ENCODE data around the gene ZWILCH. TPM values are rescaled to one million over a fixed set of nuclear protein-coding genes. Genes with fewer than 3 reads are reported as not detected.

ZWILCH gene
- polyA plus RNA-seq, 1 donor (not counting 4 experiments of a cell fraction or from before 2014, with no cell fraction given), result 34.9 TPM

DNA sequence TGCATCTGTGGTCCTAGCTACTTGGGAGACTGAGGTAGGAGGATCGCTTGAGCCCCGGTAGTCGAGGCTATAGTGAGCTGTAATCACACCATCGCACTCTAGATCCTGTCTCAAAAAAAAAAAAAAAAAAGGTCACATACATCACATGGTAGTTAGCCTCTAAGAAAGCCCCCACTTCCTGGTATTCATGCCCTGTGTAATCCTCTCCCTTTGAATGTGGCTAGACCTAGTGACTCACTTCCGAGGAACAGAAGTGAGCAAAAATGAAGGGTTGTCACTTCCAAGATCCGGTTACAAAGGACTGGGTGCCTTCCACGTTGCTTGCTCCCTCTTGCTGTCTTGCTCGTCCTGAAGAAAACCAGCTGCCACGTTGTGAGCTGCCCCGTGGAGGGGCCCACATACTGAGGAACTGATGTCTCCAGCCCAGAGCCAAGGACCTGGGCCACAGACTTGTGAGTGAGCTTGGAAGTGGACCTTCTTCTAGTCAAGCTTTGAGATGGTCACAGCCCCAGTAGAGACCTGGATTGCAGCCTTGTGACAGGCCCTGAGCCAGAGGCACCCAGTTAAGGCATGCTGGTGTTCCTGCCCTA, 73.3 kb downstream of the ZWILCH start:
- Histone ChIP-seq H3K4me1 (ENCODE audit: control insufficient read depth, extremely low read depth, insufficient read depth, low read length) (no peaks in the 10 kb centered on the region), H3K27ac (ENCODE audit: control insufficient read depth, insufficient read depth, low read length) (no peak overlapping the region), H3K79me2 (ENCODE audit: control insufficient read depth, insufficient read depth, low read length) (no peaks in the 10 kb centered on the region), H3K4me2 (ENCODE audit: control insufficient read depth, extremely low read depth, insufficient read depth, low read depth, low read length) (no peak overlapping the region), H3K9ac (ENCODE audit: control insufficient read depth, extremely low read depth, insufficient read depth, low read length) (no peak overlapping the region), H3K9me1 (ENCODE audit: control insufficient read depth, extremely low read depth, insufficient read depth, low read length) (no peaks in the 10 kb centered on the region), H3K4me3 (ENCODE audit: control insufficient read depth in 2 of 3, extremely low read depth in 1 of 3, insufficient read depth in 2 of 3, low read depth in 1 of 3, low read length in 3 of 3) (no peak overlapping the region), H2AFZ (ENCODE audit: control insufficient read depth, low read length) (no peak overlapping the region), H3K9me3 (ENCODE audit: control insufficient read depth, low read depth, low read length) (no peaks in the 10 kb centered on the region), H3K36me3 (ENCODE audit: control insufficient read depth in 2 of 2, extremely low read depth in 1 of 2, insufficient read depth in 2 of 2, low read length in 2 of 2) (no peaks in the 10 kb centered on the region), H3K27me3 (ENCODE audit: control insufficient read depth, extremely low read depth, insufficient read depth, low read length) (no peaks in the 10 kb centered on the region), H4K20me1 (ENCODE audit: control insufficient read depth, extremely low read depth, insufficient read depth, low read length) (no peaks in the 10 kb centered on the region)
- TF ChIP-seq, protein P1, sequence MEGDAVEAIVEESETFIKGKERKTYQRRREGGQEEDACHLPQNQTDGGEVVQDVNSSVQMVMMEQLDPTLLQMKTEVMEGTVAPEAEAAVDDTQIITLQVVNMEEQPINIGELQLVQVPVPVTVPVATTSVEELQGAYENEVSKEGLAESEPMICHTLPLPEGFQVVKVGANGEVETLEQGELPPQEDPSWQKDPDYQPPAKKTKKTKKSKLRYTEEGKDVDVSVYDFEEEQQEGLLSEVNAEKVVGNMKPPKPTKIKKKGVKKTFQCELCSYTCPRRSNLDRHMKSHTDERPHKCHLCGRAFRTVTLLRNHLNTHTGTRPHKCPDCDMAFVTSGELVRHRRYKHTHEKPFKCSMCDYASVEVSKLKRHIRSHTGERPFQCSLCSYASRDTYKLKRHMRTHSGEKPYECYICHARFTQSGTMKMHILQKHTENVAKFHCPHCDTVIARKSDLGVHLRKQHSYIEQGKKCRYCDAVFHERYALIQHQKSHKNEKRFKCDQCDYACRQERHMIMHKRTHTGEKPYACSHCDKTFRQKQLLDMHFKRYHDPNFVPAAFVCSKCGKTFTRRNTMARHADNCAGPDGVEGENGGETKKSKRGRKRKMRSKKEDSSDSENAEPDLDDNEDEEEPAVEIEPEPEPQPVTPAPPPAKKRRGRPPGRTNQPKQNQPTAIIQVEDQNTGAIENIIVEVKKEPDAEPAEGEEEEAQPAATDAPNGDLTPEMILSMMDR (optimal IDR thresholded peaks at IDR 0.05 in 1 of 3, IDR thresholded peaks at IDR 0.05 in 1 of 3, conservative IDR thresholded peaks at IDR 0.05 in 1 of 3; ENCODE audit: extremely low read depth in 1 of 3, insufficient read depth in 2 of 3, low read length in 3 of 3), result no peak
- TF ChIP-seq EZH2 (IDR thresholded peaks at IDR 0.05; ENCODE audit: low read length), result no peak
- FAIRE-seq (no peak), DNase-seq (ENCODE audit: low read depth, low spot score) (no peak)
- dilution Hi-C loops (cut with MboI; ENCODE audit: extremely low pct_ligation_motif_present, low sequenced_read_pairs), result no loop called here

DNA sequence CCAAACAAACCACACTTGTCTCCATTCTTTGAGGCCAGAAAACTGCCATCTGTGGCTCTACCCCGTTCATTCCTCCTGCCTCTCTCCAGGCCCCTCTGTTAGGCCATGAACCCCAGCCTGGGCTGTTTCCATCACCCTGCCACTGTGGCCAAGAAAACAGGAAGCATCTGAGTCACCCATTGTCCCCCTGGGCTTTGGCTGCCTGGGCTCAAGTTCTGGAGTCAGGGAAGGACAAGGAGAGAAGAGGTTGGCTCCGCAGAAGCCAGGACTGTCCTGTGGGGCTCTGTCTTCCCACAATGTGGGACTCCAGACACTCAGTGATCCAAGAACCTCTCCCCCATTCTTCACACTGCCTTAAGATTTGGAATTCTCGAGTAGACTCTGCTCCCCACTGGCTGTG, 75.5 kb downstream of the ZWILCH start:
- DNase-seq (ENCODE audit: low read depth, low spot score) (no peak), FAIRE-seq (no peak)
- H3K4me1 ChIP-seq (ENCODE audit: control insufficient read depth, extremely low read depth, insufficient read depth, low read length), result no peaks in the 10 kb centered on the region
- no peak overlapping the region for H3K27ac ChIP-seq (ENCODE audit: control insufficient read depth, insufficient read depth, low read length)
- no peaks in the 10 kb centered on the region for H3K9me3 ChIP-seq (ENCODE audit: control insufficient read depth, low read depth, low read length)
- no peak overlapping the region for H3K4me3 ChIP-seq (ENCODE audit: control insufficient read depth in 2 of 3, extremely low read depth in 1 of 3, insufficient read depth in 2 of 3, low read depth in 1 of 3, low read length in 3 of 3)
- no peak overlapping the region for H3K9ac ChIP-seq (ENCODE audit: control insufficient read depth, extremely low read depth, insufficient read depth, low read length)
- H3K36me3 ChIP-seq (ENCODE audit: control insufficient read depth in 2 of 2, extremely low read depth in 1 of 2, insufficient read depth in 2 of 2, low read length in 2 of 2), result no peaks in the 10 kb centered on the region
- dilution Hi-C loops (cut with MboI; ENCODE audit: extremely low pct_ligation_motif_present, low sequenced_read_pairs), result no loop called here
- H3K27me3 ChIP-seq (ENCODE audit: control insufficient read depth, extremely low read depth, insufficient read depth, low read length), result no peaks in the 10 kb centered on the region
- H2AFZ ChIP-seq (ENCODE audit: control insufficient read depth, low read length), result no peak overlapping the region
- TF ChIP-seq EZH2 (IDR thresholded peaks at IDR 0.05; ENCODE audit: low read length), result no peak
- no peaks in the 10 kb centered on the region for H3K9me1 ChIP-seq (ENCODE audit: control insufficient read depth, extremely low read depth, insufficient read depth, low read length)
- no peaks in the 10 kb centered on the region for H4K20me1 ChIP-seq (ENCODE audit: control insufficient read depth, extremely low read depth, insufficient read depth, low read length)
- H3K79me2 ChIP-seq (ENCODE audit: control insufficient read depth, insufficient read depth, low read length), result no peaks in the 10 kb centered on the region
- H3K4me2 ChIP-seq (ENCODE audit: control insufficient read depth, extremely low read depth, insufficient read depth, low read depth, low read length), result no peak overlapping the region
